GM18511 (cell line): ENCODE results near the gene FSD1.

Experiments used
- ATAC-seq: cut with Tn5 transposase; IDR thresholded peaks from one replicate; pipeline ENCODE4 v1.9.1; 2021; ENCODE audit warnings: mild to moderate bottlenecking, moderate library complexity; ENCODE audit not compliant: unreplicated experiment

FSD1 gene

GRCh38 chr19:4362101-4362828 is 57.9 kb downstream of the FSD1 start:
- no peak for ATAC-seq

GRCh38 chr19:4362831-4363545 is 58.6 kb downstream of the FSD1 start:
- ATAC-seq = no peak

- no peak for ATAC-seq
These were observed 59.3 kb downstream of the FSD1 start for GRCh38 chr19:4363571-4364304.

GRCh38 chr19:4365341-4365740 is 60.9 kb downstream of the FSD1 start:
- ATAC-seq = no peak

- ATAC-seq = no peak
These were observed 61.6 kb downstream of the FSD1 start for GRCh38 chr19:4365791-4366665.

GRCh38 chr19:4366666-4367335 is 62.4 kb downstream of the FSD1 start:
- no peak for ATAC-seq

GRCh38 chr19:4367336-4367723 is 62.9 kb downstream of the FSD1 start:
- no peak for ATAC-seq

GRCh38 chr19:4367781-4368127 is 63.4 kb downstream of the FSD1 start:
- no peak for ATAC-seq

- ATAC-seq = peak; percentile 12
These were observed 63.9 kb downstream of the FSD1 start for GRCh38 chr19:4368128-4368820.

GRCh38 chr19:4369109-4369887 is 64.9 kb downstream of the FSD1 start:
- peak; percentile 61 for ATAC-seq

- ATAC-seq = peak; percentile 42
These were observed 65.5 kb downstream of the FSD1 start for GRCh38 chr19:4369888-4370260.

- no peak for ATAC-seq
These were observed 66.1 kb downstream of the FSD1 start for GRCh38 chr19:4370418-4371041.

GRCh38 chr19:4371247-4372164 is 67.1 kb downstream of the FSD1 start:
- no peak for ATAC-seq

- ATAC-seq = no peak
These were observed 68.0 kb downstream of the FSD1 start for GRCh38 chr19:4372165-4373012.

- no peak for ATAC-seq
These were observed 68.6 kb downstream of the FSD1 start for GRCh38 chr19:4373013-4373367.
